Activated CD4-positive, alpha-beta T cell treated with anti-CD3 and anti-CD28 coated beads, Interleukin-2, amount 50 U/mL, for 24 hours (primary cell): Measurements from ENCODE around the gene ENOSF1.
"Not testable (repeated sequence)": the region's sequence is repeated elsewhere in the genome, so short reads cannot be mapped to it uniquely, and the experiment has no call there.

Source experiments
- DNase-seq, 2 donors: peaks; one replicate each; pipeline ENCODE4 v3.0.0-alpha.2; 2020; ENCODE audit warnings: low read depth in 1 of 2, low spot score in 1 of 2

Gene ENOSF1

GRCh38 chr18:712401-713134 is at the start of gene ENOSF1:
Gene ENOSF1, minus strand, starts transcription at chr18:712630. Its CDS starts 43 bp downstream, at chr18:712587.
- peak; percentile 61 to 76 for DNase-seq

- DNase-seq: not testable (repeated sequence)
Observed at GRCh38 chr18:759864-760263, 47.4 kb upstream of the ENOSF1 start.

- no peak for DNase-seq
Observed at GRCh38 chr18:755506-755905, 43.1 kb upstream of the ENOSF1 start.

GRCh38 chr18:754656-755055 is 42.2 kb upstream of the ENOSF1 start:
- DNase-seq: no peak

GRCh38 chr18:750456-750855 is 38.0 kb upstream of the ENOSF1 start:
- no peak for DNase-seq

GRCh38 chr18:744832-745597 is 32.6 kb upstream of the ENOSF1 start:
- no peak for DNase-seq

- DNase-seq: peak in 1 of 2 donors; percentile 10
Observed at GRCh38 chr18:741931-742512, 29.6 kb upstream of the ENOSF1 start.

- no peak for DNase-seq
Observed at GRCh38 chr18:732371-732770, 19.9 kb upstream of the ENOSF1 start.

GRCh38 chr18:731185-731584 is 18.8 kb upstream of the ENOSF1 start:
- no peak for DNase-seq

- no peak for DNase-seq
Observed at GRCh38 chr18:730692-731091, 18.3 kb upstream of the ENOSF1 start.

GRCh38 chr18:730120-730519 is 17.7 kb upstream of the ENOSF1 start:
- DNase-seq: not testable (repeated sequence)

GRCh38 chr18:725646-726045 is 13.2 kb upstream of the ENOSF1 start:
- no peak for DNase-seq

- DNase-seq: no peak
Observed at GRCh38 chr18:723541-724080, 11.2 kb upstream of the ENOSF1 start.

- no peak for DNase-seq
Observed at GRCh38 chr18:717003-717402, 4.6 kb upstream of the ENOSF1 start.

- DNase-seq: no peak
Observed at GRCh38 chr18:715626-716025, 3.2 kb upstream of the ENOSF1 start.

GRCh38 chr18:713135-713490 is 683 bp upstream of the ENOSF1 start:
- DNase-seq: no peak

- DNase-seq: peak; percentile 57 to 77
Observed at GRCh38 chr18:711657-712400, 601 bp downstream of the ENOSF1 start.

GRCh38 chr18:711310-711656 is 1.1 kb downstream of the ENOSF1 start:
- no peak for DNase-seq

- DNase-seq: no peak
Observed at GRCh38 chr18:710418-711300, 1.8 kb downstream of the ENOSF1 start.

- no peak for DNase-seq
Observed at GRCh38 chr18:709771-710170, 2.7 kb downstream of the ENOSF1 start.
